ENCODE measurements around the gene OR1L4.

Gene OR1L4, protein sequence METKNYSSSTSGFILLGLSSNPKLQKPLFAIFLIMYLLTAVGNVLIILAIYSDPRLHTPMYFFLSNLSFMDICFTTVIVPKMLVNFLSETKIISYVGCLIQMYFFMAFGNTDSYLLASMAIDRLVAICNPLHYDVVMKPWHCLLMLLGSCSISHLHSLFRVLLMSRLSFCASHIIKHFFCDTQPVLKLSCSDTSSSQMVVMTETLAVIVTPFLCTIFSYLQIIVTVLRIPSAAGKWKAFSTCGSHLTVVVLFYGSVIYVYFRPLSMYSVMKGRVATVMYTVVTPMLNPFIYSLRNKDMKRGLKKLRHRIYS

DNA sequence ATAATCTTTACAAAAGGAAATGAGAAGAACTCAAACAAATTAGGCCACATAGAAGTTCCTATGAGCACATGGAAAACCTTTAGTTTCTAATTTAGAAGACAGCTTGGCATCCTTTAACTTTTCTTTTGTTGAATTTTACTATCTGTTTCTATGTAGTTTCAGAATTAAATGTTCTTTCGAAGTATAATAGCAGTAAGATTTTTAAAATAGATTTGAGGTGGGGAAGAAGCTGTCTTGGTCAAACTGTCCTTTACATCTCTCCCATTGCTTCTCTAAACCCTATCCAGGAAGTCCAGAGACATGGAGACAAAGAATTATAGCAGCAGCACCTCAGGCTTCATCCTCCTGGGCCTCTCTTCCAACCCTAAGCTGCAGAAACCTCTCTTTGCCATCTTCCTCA, at the start of gene OR1L4:
OR1L4 (plus strand) TSS at position 301 of the 400 bp plus-strand sequence; CDS start at position 301, 0 bp downstream.
- DNase-seq: no peak

DNA sequence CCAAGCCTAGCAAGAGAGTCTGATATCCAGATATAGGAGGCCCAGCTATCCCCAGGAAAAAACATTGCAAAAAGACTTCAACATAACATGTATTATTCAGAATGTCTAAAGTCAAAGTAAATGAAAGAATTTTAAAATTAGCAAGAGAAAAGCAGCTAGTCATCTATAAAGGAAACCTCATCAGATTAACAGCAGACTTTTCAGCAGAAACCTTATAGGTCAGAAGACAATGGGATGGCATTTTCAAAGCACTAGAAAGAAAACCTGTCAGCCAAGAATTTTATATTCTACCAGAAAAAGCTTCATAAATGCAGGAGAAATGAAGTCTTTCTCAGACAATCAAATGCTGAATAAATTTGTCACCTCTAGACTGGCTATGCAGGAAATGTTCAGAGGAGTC, 38.9 kb upstream of the OR1L4 start:
- no peak for DNase-seq

DNA sequence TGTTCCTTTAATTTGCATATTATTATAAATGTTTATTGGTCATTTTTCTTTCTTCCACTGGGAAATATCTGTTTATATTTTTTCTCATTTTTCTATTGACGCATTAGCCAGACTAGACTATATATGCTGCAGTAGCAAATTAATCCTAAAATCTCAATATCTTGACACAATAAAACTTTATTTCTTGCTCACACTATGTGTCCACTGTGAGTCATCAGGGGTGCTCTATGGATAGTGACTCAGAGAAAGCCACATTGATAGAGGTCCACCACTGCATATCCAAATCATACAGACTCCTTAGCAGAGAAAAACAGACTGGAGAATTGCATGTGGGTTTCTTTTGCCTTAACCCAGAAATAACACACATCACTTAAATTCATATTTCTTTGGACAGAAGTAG, 28.1 kb upstream of the OR1L4 start:
- no peak for DNase-seq

DNA sequence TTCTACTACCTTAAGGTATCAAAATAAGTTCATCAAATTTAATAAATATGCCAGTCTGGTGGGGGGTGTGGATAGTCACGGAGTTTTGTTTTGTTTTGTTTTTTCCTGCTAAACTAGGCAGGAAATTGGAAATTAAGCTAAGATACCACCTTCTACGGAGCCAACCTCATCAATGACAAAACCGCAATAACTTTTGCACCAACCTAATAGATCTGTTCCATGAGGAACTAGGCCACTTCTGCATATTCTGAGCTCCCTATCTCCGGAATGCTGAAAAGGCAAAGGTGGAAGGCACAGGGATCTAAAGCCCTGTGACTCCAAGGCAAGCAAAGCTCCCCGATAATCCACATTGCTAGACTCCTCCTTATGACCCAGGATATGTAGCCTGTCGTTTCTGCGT, 5.8 kb upstream of the OR1L4 start:
- DNase-seq: no peak

- DNase-seq: no peak
These were observed 4.6 kb upstream of the OR1L4 start for GRCh38 chr9:122719218-122719617.

- no peak for DNase-seq
These were observed 18.2 kb downstream of the OR1L4 start, which contains the start of gene OR1L6 for GRCh38 chr9:122742003-122742402. Gene OR1L6, plus strand, starts transcription at chr9:122742303. Its CDS starts 7,545 bp downstream, at chr9:122749848.

DNA sequence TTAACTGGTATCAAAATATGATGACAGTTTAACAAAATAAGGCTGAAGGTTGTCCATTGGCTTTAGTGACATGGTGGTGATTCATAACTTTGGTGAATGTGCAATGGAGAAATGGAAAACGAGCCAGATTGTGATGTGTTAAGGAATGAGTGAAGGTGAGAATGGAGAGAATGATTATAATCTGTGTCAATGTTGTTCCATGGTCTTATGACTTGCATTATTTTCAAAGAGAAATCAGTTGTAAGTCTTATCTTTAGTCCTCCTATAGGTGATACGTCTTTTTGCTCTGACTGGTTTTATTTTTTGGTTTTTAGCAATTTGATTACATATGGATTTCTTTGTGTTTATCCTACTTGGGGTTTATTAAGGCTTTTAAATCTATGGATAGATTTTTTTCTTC, 31.0 kb downstream of the OR1L4 start:
- no peak for DNase-seq

DNA sequence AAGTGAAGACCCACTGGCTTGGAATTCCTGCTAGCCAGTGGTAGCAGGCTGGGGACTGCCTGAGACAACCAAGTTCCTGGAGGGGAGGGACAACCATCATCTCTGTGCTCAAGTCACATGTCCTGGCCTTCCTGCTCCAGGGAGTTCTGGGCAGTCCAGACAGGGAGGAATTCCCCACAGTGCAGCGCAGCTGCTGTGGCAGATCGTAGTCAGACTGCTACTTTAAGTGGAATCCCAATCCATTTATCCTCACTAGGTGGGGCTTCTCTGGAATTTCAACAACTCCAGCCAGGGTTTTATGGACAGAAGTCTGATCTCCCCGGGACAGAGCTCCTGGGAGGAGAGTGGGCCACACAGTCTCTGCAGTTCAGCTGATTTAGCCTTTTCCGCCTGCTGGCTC, 44.0 kb downstream of the OR1L4 start:
- no peak for DNase-seq
